GM12864 (cell line): ENCODE results near the gene ZDHHC11.
"Not testable (repeated sequence)": the region's sequence is repeated elsewhere in the genome, so short reads cannot be mapped to it uniquely, and the experiment has no call there.

Experiments
- DNase-seq: peaks from one replicate; pipeline ENCODE4 v3.0.0-alpha.2; 2011; ENCODE audit warnings: low read depth
- H3K4me3 ChIP-seq: 2 replicates; pipeline ENCODE4 v1.5.1; 2011; ENCODE audit warnings: mild to moderate bottlenecking, low read depth, low read length, control low read depth
- TF ChIP-seq, protein P1 (sequence below): IDR thresholded peaks from 2 replicates; pipeline ENCODE4 v1.5.1; 2011; ENCODE audit warnings: low read depth, mild to moderate bottlenecking, moderate library complexity, low read length, control low read depth, inconsistent platforms; ENCODE audit errors: missing control alignments

Gene ZDHHC11

GRCh38 chr5:843371-843770 lies 7.4 kb downstream of the ZDHHC11 start:
- not testable (repeated sequence) for DNase-seq

DNA sequence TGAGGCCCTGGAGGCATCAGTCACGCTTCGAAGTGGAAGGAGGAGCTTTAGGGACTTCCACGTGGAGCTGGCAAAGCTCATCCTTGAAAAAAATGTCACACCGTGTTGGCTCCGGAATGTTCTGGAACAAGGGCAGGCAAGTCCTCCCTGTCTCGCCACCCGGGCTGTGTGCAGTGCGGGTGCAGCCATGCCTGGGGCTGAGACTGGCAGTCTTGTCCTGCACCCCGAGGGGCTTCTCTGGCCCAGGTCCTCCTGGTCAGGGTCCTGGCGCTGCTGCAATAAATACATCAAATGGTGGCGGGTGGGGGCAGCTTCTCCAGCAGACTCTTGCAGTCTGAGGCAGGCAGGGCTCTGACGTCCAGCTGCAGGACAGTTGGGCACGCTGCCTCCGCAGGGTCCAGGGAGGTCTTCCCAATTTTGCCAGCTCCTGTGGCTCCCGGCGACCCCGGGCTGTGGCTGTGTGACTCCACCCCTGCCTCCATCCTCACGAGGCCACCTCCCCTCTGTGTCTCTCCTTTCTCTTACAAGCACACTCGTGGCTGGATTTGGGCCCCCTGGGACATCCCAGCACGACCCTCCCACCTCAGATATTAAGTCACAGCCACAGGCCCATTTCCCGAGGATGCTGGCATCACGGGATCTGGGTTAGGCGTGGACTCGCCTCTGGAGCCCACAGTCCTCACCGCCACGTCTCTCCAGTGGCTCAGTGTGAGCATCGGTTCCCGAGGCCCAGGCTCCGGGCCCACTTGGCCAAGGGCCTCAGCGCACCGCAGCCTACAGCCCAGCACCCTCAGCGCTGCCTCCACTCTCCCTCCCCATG lies 8.2 kb downstream of the ZDHHC11 start:
- not testable (repeated sequence) for H3K4me3 ChIP-seq, DNase-seq

More at GRCh38 chr5:843371-843770, 7.4 kb downstream of the ZDHHC11 start:
- not testable (repeated sequence) for H3K4me3 ChIP-seq

GRCh38 chr5:841531-842401 lies 9.0 kb downstream of the ZDHHC11 start:
- DNase-seq, result not testable (repeated sequence)

DNA sequence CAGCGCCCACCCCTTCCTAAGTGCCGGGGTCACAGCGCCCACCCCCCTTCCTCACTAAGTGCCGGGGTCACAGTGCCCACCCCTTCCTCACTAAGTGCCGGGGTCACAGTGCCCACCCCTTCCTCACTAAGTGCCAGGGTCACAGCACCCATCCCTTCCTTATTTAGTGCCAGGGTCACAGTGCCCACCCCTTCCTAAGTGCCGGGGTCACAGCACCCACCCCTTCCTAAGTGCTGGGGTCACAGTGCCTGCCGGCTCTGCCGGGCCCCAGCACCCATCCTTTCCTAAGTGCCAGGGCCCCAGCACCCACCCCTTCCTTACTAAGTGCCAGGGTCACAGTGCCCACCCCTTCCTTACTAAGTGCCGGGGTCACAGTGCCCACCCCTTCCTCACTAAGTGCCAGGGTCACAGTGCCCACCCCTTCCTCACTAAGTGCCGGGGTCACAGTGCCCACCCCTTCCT lies 9.8 kb downstream of the ZDHHC11 start:
- not testable (repeated sequence) for H3K4me3 ChIP-seq, DNase-seq

More at GRCh38 chr5:841531-842401, 9.0 kb downstream of the ZDHHC11 start:
- H3K4me3 ChIP-seq, result not testable (repeated sequence)

- DNase-seq, H3K4me3 ChIP-seq: not testable (repeated sequence)
These were observed 10.4 kb downstream of the ZDHHC11 start for GRCh38 chr5:840118-840973.

DNA sequence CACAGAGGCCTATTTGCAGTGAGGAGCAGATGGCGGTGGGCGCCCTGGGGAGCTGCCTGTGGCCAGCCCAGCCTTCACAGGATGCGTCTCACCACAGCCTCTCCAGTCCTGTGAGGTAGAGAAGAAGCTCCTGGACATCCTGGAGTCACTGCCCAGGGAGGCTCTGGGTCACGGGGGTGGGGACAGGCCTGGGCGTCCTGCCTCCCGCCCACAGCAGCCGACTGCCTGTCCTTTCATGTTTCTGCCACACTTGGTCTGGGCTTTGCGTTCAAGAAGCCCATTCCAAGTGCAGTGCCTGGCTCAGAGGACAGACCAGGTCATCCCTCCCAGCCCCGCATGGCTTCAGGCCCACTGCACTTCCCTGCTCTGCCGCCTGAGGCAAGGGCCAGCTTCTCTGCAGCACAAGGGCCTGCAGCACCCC lies 12.3 kb downstream of the ZDHHC11 start:
- not testable (repeated sequence) for H3K4me3 ChIP-seq, DNase-seq

GRCh38 chr5:837621-838121 lies 13.1 kb downstream of the ZDHHC11 start:
- not testable (repeated sequence) for DNase-seq, H3K4me3 ChIP-seq

- not testable (repeated sequence) for H3K4me3 ChIP-seq
These were observed 14.7 kb downstream of the ZDHHC11 start for GRCh38 chr5:835933-836612.

GRCh38 chr5:834013-834412 lies 16.8 kb downstream of the ZDHHC11 start:
- not testable (repeated sequence) for DNase-seq, H3K4me3 ChIP-seq

More at GRCh38 chr5:835933-836612, 14.7 kb downstream of the ZDHHC11 start:
- not testable (repeated sequence) for DNase-seq

- not testable (repeated sequence) for H3K4me3 ChIP-seq, DNase-seq
These were observed 22.6 kb downstream of the ZDHHC11 start for GRCh38 chr5:828194-828593.

DNA sequence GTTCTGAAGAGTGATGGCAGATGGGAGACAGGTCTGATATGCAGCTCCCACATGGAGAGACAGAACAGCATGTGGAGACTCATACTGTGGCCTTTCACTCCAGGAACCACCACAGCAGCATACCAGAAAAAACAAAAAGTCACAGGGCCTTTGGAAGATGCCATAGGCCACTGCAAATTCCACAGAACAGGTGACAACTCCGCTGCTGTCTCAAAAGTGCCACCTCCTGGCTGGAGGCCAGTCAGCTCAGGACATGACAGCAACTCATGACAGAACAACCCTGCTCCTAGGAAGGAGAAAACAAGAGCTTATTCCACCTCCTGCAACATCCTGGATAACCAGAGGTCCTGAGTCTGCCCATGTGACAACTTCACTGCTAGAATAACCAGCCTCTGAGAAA lies 25.2 kb downstream of the ZDHHC11 start:
- not testable (repeated sequence) for H3K4me3 ChIP-seq, DNase-seq

GRCh38 chr5:821504-821903 lies 29.3 kb downstream of the ZDHHC11 start:
- no peak for DNase-seq
- no peak overlapping the region for H3K4me3 ChIP-seq
- TF ChIP-seq, protein P1, sequence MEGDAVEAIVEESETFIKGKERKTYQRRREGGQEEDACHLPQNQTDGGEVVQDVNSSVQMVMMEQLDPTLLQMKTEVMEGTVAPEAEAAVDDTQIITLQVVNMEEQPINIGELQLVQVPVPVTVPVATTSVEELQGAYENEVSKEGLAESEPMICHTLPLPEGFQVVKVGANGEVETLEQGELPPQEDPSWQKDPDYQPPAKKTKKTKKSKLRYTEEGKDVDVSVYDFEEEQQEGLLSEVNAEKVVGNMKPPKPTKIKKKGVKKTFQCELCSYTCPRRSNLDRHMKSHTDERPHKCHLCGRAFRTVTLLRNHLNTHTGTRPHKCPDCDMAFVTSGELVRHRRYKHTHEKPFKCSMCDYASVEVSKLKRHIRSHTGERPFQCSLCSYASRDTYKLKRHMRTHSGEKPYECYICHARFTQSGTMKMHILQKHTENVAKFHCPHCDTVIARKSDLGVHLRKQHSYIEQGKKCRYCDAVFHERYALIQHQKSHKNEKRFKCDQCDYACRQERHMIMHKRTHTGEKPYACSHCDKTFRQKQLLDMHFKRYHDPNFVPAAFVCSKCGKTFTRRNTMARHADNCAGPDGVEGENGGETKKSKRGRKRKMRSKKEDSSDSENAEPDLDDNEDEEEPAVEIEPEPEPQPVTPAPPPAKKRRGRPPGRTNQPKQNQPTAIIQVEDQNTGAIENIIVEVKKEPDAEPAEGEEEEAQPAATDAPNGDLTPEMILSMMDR, result no peak
